Lung microvascular endothelial cell (primary cell): Measurements from ENCODE around the gene TOM1L2. TPM values are rescaled to one million over a fixed set of nuclear protein-coding genes. Genes with fewer than 3 reads are reported as not detected.

ENCODE experiments used
- DNase-seq, 2 donors: peaks; one replicate each; pipeline versions ENCODE4 v3.0.0 to v3.0.0-alpha.2; 2010; ENCODE audit warnings: low read depth in 2 of 2
- total RNA-seq: library from RNA; depleted of rRNA; stranded (reverse); fragments of >200 nt; gene quantifications from 2 replicates; pipeline ENCODE4 v1.2.1, GENCODE V29; 2014

Gene TOM1L2
- total RNA-seq, 1 donor from 2014 or later: 18.5 TPM

GRCh38 chr17:17994271-17995069 lies 22.3 kb upstream of the TOM1L2 start:
- DNase-seq: peak; percentile 36 to 62

- no peak for DNase-seq
Measured at GRCh38 chr17:17993852-17994251, 21.7 kb upstream of the TOM1L2 start.

DNA sequence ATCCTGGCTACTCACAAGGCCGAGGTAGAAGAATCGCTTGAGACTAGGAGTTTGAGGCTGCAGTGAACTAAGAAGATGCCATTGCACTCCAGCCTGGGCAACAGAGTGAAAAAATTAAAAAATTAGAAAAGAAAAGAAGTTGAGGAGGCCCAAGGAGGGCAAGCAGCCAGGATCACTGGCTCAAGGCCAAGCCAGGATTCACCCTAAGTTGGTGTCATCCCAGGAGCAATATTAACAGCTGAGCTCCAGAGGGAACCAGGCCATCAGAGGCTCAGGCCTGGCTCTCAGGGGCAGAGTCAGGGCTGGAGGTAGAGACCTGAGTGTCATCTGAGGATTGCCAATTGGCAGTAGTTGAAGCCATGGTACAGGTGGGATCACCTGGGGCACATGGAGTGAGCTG lies 21.2 kb upstream of the TOM1L2 start:
- DNase-seq: no peak

DNA sequence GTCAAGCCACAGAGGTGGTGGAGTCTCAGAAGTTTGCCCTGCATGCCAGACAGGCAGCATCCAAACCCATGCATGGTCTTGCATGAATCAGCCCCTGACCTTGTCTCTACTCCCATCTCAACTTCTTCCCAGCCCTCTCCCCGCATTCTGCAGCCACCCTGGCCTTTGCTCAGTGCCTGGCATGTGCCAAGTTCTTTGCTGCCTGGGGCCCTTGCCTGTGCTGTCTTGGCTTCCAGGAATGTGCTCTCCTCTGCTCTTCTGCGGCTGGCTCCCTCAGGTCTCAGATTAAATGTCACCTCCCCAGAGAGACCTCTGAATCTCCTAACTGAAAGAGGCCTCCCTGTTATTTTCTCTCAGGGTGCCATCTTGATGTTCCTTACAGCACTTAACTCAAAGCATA lies 18.1 kb upstream of the TOM1L2 start:
- no peak for DNase-seq

DNA sequence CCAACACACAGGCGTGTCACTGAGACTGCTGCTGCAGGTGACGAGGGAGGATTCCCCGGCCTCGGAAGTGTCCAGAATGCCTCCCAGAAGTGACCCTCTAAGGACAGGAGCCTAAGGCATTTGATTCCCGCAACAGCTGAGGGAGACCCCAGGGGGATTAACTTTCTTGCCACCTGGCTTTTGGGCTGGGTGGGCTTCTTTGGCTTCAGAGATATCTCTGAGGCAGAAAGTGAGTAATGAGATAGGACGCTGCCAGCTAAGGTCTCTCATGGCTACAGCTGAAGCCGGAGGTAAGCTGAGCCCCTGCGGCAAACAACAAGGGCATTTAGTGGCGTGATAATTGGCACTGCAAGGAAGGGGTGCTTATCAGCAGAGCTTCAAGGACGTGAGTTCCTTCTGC lies 17.4 kb upstream of the TOM1L2 start:
- DNase-seq: no peak

GRCh38 chr17:17989081-17989480 lies 16.9 kb upstream of the TOM1L2 start:
- DNase-seq: no peak

- no peak for DNase-seq
Measured at GRCh38 chr17:17988427-17988945, 16.3 kb upstream of the TOM1L2 start.

- DNase-seq: no peak
Measured at GRCh38 chr17:17987901-17988300, 15.7 kb upstream of the TOM1L2 start.

GRCh38 chr17:17987187-17987896 lies 15.1 kb upstream of the TOM1L2 start:
- no peak for DNase-seq

DNA sequence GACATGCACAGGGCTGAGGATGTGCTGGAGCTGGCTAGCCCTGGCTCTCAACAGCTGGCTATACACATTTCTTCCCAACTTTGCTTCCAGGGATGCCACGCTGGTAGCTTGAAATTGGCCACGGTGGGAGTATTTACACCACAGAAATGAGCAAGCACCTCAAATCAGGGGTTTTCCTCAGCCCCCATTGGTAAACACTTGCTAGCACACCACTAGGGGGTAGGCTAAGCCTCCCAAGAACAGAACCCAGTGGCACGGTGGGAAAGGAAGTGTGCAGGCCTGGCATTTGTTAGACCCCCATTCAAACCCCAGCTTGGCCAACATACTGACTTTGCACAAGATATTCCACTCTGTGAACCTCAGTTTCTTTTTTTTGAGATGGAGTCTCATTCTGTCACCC lies 13.4 kb upstream of the TOM1L2 start:
- DNase-seq: peak; percentile 32 to 58

DNA sequence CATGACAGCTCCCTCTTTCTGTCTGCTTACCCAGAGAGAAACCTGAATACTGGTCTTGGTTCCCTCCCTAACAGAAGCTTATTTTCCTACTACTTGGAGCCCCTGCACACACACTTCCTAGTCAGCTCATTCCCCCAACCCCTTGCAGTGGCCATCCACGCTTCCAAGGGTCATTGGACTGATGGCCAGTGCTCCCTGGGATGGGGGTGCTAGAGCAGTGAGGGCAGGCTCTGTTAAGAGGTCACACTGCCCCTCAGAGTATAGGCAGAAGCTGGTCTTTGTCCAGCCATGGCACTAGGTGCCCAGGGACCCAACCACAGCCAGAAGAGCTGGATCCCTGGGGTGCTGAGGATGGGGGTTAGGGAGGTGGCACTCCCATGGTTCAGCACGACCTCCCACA lies 13.0 kb upstream of the TOM1L2 start:
- DNase-seq: no peak

DNA sequence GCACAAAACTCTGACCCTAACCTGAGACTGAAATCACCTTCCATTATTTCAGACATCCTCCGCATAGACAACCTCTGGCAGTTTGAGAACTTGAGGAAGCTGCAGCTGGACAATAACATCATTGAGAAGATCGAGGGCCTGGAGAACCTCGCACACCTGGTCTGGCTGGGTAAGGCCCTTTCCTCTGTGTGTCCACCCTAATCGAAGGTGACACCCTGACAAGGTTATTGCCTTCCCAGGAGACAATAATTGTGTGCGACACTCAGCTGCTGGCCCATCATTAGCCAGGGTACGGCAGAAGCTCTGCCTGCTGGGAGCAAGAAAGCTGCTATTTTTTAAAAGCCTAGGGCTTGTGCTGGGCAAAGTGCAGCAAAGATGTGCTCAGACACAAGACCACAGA lies 11.6 kb upstream of the TOM1L2 start:
- no peak for DNase-seq

- DNase-seq: no peak
Measured at GRCh38 chr17:17983376-17983775, 11.2 kb upstream of the TOM1L2 start.

GRCh38 chr17:17982801-17983200 lies 10.6 kb upstream of the TOM1L2 start:
- DNase-seq: no peak

- no peak for DNase-seq
Measured at GRCh38 chr17:17981330-17981729, 9.1 kb upstream of the TOM1L2 start.

DNA sequence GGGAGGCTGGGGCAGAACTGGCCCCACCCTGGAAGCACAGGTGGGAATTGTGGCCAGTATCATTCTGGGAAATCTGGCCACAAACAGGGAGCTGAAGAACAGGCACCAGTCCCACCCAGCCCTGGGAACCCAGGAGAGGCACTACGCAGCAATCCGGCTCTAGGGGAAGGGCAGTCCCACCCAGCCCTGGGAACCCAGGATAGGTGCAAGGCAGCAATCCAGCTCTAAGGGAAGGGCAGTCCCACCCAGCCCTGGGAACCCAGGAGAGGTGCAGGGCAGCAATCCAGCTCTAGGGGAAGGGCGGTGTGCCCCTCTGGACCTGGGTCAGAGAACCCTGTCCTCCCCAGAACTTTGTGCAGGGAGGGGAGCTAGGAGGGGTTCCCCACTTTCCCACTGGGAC lies 7.6 kb upstream of the TOM1L2 start:
- DNase-seq: no peak

GRCh38 chr17:17978481-17979424 lies 6.6 kb upstream of the TOM1L2 start:
- no peak for DNase-seq

- DNase-seq: no peak
Measured at GRCh38 chr17:17976931-17977570, 4.9 kb upstream of the TOM1L2 start.

DNA sequence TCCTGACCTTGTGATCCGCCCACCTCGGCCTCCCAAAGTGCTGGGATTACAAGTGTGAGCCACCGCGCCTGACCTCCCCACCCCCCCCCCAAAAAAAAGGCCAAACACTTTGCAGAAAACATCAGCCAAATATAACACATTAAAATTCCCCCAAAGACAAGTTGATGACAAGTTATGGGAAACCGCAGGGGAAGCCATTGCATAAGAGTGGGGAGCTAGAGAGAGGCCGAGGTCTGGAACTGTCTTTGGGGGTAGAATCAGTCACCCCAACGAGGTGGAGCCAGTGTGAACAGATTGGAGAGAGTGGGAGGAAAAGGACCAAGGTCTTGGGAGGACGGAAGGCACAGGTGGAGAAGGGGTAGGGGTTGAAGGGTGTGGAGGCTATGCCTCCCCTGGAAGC lies 3.2 kb upstream of the TOM1L2 start:
- no peak for DNase-seq

GRCh38 chr17:17972952-17973254 lies 703 bp upstream of the TOM1L2 start:
- DNase-seq: no peak

DNA sequence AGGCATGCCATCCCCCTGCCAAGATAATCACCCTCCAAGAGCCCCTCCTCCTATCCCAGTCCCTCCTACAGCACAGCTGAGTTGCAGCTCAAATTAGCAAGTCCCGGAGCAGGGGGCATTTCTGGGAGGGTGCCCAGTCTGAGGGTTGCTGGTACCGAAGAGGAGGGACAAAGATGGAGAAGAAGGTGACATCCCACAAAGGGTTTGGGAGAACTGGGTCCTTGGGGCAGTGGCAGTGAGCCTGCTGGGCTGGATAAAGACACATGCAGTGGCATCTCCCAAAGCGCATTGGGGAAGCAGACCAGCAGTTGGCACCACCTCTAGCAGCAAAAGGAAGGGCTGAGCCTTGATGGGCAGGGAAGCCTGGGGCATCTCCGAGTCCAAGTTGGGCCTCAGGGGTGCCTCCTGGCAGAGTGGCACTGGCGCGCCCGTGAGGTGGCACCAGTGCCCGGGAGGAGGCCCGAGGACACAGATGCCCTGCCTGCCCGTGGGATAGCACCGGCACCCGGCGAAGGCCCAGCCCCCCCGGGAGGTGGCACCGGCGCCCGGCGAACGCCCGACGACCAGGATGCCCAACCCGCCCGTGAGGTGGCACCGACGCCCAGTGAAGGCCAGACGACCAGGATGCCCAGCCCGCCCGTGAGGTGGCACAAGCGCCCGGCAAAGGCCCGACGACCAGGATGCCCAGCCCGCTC lies 622 bp downstream of the TOM1L2 start:
- DNase-seq: peak in 1 of 2 donors; percentile 7
